ENCODE data around the gene RNF114. TPM values are rescaled to one million over a fixed set of nuclear protein-coding genes. Genes with fewer than 3 reads are reported as not detected.
"Not testable (repeated sequence)": the region's sequence is repeated elsewhere in the genome, so short reads cannot be mapped to it uniquely, and the experiment has no call there.

RNF114 gene
- total RNA-seq, 1 donor: 114 TPM

GRCh38 chr20:49955167-49955566 lies 19.0 kb downstream of the RNF114 start:
- no peak overlapping the region for H3K4me3 ChIP-seq (ENCODE audit: low read depth, low read length)
- TF ChIP-seq, protein P1, sequence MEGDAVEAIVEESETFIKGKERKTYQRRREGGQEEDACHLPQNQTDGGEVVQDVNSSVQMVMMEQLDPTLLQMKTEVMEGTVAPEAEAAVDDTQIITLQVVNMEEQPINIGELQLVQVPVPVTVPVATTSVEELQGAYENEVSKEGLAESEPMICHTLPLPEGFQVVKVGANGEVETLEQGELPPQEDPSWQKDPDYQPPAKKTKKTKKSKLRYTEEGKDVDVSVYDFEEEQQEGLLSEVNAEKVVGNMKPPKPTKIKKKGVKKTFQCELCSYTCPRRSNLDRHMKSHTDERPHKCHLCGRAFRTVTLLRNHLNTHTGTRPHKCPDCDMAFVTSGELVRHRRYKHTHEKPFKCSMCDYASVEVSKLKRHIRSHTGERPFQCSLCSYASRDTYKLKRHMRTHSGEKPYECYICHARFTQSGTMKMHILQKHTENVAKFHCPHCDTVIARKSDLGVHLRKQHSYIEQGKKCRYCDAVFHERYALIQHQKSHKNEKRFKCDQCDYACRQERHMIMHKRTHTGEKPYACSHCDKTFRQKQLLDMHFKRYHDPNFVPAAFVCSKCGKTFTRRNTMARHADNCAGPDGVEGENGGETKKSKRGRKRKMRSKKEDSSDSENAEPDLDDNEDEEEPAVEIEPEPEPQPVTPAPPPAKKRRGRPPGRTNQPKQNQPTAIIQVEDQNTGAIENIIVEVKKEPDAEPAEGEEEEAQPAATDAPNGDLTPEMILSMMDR (IDR thresholded peaks at IDR 0.05; ENCODE audit: insufficient read depth, low read length): no peak
- DNase-seq (ENCODE audit: low read depth): no peak

- not testable (repeated sequence) for DNase-seq (ENCODE audit: low read depth); H3K4me3 ChIP-seq (ENCODE audit: low read depth, low read length)
Measured at GRCh38 chr20:49955830-49956396, 19.7 kb downstream of the RNF114 start.

GRCh38 chr20:49956689-49957088 lies 20.5 kb downstream of the RNF114 start:
- DNase-seq (ENCODE audit: low read depth): no peak
- TF ChIP-seq, protein P1 (IDR thresholded peaks at IDR 0.05; ENCODE audit: insufficient read depth, low read length): no peak
- H3K4me3 ChIP-seq (ENCODE audit: low read depth, low read length): no peak overlapping the region

DNA sequence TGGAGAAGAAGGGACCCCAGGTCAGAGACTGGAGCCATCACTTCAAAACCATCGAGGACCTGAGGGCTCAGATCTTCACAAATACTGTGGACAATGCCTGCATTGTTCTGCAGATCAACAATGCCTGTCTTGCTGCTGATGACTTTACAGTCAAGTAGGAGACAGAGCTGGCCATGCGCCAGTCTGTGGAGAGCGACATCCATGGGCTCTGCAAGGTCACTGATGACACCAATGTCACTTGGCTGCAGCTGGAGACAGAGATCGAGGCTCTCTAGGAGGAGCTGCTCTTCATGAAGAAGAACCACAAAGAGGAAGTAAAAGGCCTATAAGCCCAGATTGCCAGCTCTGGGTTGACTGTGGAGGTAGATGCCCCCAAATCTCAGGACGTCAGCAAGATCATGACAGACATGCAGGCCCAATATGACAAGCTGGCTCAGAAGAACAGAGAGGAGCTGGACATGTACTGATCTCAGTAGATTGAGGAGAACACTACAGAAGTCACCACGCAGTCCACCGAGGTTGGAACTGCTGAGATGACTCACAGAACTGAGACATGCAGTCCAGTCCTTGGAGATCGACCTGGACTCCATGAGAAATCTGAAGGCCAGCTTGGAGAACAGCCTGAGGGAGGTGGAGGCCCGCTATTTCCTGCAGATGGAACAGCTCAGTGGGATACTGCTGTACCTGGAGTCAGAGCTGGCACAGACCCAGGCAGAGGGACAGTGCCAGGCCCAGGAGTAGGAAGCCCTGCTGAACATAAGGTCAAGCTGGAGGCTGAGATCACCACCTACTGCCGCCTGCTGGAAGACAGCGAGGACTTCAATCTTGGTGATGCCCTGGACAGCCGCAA lies 21.1 kb downstream of the RNF114 start:
- DNase-seq (ENCODE audit: low read depth); H3K4me3 ChIP-seq (ENCODE audit: low read depth, low read length): not testable (repeated sequence)

- TF ChIP-seq, protein P1 (IDR thresholded peaks at IDR 0.05; ENCODE audit: insufficient read depth, low read length): no peak
- no peak for DNase-seq (ENCODE audit: low read depth)
Measured at GRCh38 chr20:49961413-49961812, 25.2 kb downstream of the RNF114 start.

GRCh38 chr20:49964964-49965780 lies 29.0 kb downstream of the RNF114 start:
- H3K4me3 ChIP-seq (ENCODE audit: low read depth, low read length): no peak overlapping the region
- peak; percentile 16 for DNase-seq (ENCODE audit: low read depth)
- TF ChIP-seq, protein P1 (IDR thresholded peaks at IDR 0.05; ENCODE audit: insufficient read depth, low read length): peak; percentile 60

More at GRCh38 chr20:49961413-49961812, 25.2 kb downstream of the RNF114 start:
- no peak overlapping the region for H3K4me3 ChIP-seq (ENCODE audit: low read depth, low read length)

GRCh38 chr20:49965781-49966305 lies 29.6 kb downstream of the RNF114 start:
- TF ChIP-seq, protein P1 (IDR thresholded peaks at IDR 0.05; ENCODE audit: insufficient read depth, low read length): no peak
- no peak for DNase-seq (ENCODE audit: low read depth)
- H3K4me3 ChIP-seq (ENCODE audit: low read depth, low read length): no peak overlapping the region
